Activated CD8-positive, alpha-beta memory T cell treated with anti-CD3 and anti-CD28 coated beads for 36 hours (primary cell): ENCODE data around the gene CGNL1. TPM values are rescaled to one million over a fixed set of nuclear protein-coding genes. Genes with fewer than 3 reads are reported as not detected.

ENCODE experiments used
- CTCF ChIA-PET: fragments of 350-600 bp; sonication (Branson Sonifier 250); formaldehyde crosslinking; loops from one replicate; lab custom pipeline; 2021; ENCODE audit warnings: antibody characterized with exemption; lab: Charles Lee
- POLR2A ChIA-PET: fragments of 350-600 bp; sonication (Branson Sonifier 250); formaldehyde crosslinking; loops from one replicate; lab custom pipeline; 2021; ENCODE audit warnings: antibody characterized with exemption; lab: Charles Lee
- total RNA-seq, 2 experiments: library from RNA; stranded (reverse); gene quantifications; one replicate each; pipeline ENCODE4 v1.2.3, GENCODE V29; 2021

The CGNL1 gene
- total RNA-seq = not detected

- CTCF ChIA-PET = no interaction called here
- POLR2A ChIA-PET = no interaction called here
Measured at GRCh38 chr15:57375827-57376695, at the start of gene CGNL1. Gene CGNL1 (plus strand): TSS chr15:57376505. CDS start chr15:57438000, 61,495 bp downstream.

GRCh38 chr15:57327985-57328471 lies 48.3 kb upstream of the CGNL1 start:
- POLR2A ChIA-PET = no interaction called here
- CTCF ChIA-PET = no interaction called here

- CTCF ChIA-PET = interaction anchor here (0.5 kb wide), 1 partner anchor 18 kb away, joined by 3 read pairs; no protein-coding TSS in a partner anchor
- POLR2A ChIA-PET = no interaction called here
Measured at GRCh38 chr15:57328479-57328878, 47.8 kb upstream of the CGNL1 start.

- POLR2A ChIA-PET = no interaction called here
- CTCF ChIA-PET = interaction anchor here (0.5 kb wide), 1 partner anchor 18 kb away, joined by 3 read pairs; no protein-coding TSS in a partner anchor
Measured at GRCh38 chr15:57328897-57329296, 47.4 kb upstream of the CGNL1 start.

GRCh38 chr15:57329582-57330367 lies 46.5 kb upstream of the CGNL1 start:
- ChIA-PET POLR2A (interaction anchor here (0.6 kb wide), 1 partner anchor 23 kb away, joined by 3 read pairs; no protein-coding TSS in a partner anchor), CTCF (no interaction called here)

- ChIA-PET POLR2A (no interaction called here), CTCF (no interaction called here)
Measured at GRCh38 chr15:57330619-57331340, 45.5 kb upstream of the CGNL1 start.

- ChIA-PET CTCF (interaction anchor here (0.7 kb wide), 1 partner anchor 195 kb away, joined by 3 read pairs; no protein-coding TSS in a partner anchor), POLR2A (no interaction called here)
Measured at GRCh38 chr15:57332326-57332725, 44.0 kb upstream of the CGNL1 start.

- CTCF ChIA-PET = no interaction called here
- POLR2A ChIA-PET = no interaction called here
Measured at GRCh38 chr15:57333487-57333886, 42.8 kb upstream of the CGNL1 start.

- ChIA-PET POLR2A (no interaction called here), CTCF (no interaction called here)
Measured at GRCh38 chr15:57334257-57334656, 42.0 kb upstream of the CGNL1 start.

GRCh38 chr15:57335293-57335715 lies 41.0 kb upstream of the CGNL1 start:
- CTCF ChIA-PET = no interaction called here

GRCh38 chr15:57335719-57336118 lies 40.6 kb upstream of the CGNL1 start:
- POLR2A ChIA-PET = no interaction called here
- CTCF ChIA-PET = no interaction called here

More at GRCh38 chr15:57335293-57335715, 41.0 kb upstream of the CGNL1 start:
- POLR2A ChIA-PET = no interaction called here

- CTCF ChIA-PET = interaction anchor here (0.7 kb wide), 1 partner anchor 109 kb away, joined by 4 read pairs; no protein-coding TSS in a partner anchor
- POLR2A ChIA-PET = no interaction called here
Measured at GRCh38 chr15:57337868-57338411, 38.4 kb upstream of the CGNL1 start.

GRCh38 chr15:57339321-57339720 lies 37.0 kb upstream of the CGNL1 start:
- POLR2A ChIA-PET = no interaction called here

GRCh38 chr15:57340682-57341259 lies 35.5 kb upstream of the CGNL1 start:
- ChIA-PET CTCF (interaction anchor here (1.0 to 3.7 kb wide), 7 partner anchors 12 to 205 kb away, joined by 3 to 23 read pairs (median 3); no protein-coding TSS in a partner anchor), POLR2A (no interaction called here)

More at GRCh38 chr15:57339321-57339720, 37.0 kb upstream of the CGNL1 start:
- CTCF ChIA-PET = interaction anchor here (0.7 to 3.7 kb wide), 4 partner anchors 18 to 250 kb away, joined by 3 to 23 read pairs (median 4); no protein-coding TSS in a partner anchor

- ChIA-PET POLR2A (no interaction called here), CTCF (interaction anchor here (1.2 kb wide), 1 partner anchor 185 kb away, joined by 4 read pairs; no protein-coding TSS in a partner anchor)
Measured at GRCh38 chr15:57343048-57343447, 33.3 kb upstream of the CGNL1 start.

GRCh38 chr15:57343498-57343897 lies 32.8 kb upstream of the CGNL1 start:
- CTCF ChIA-PET = interaction anchor here (0.9 to 1.2 kb wide), 2 partner anchors 162 to 184 kb away, joined by 3 to 4 read pairs; no protein-coding TSS in a partner anchor
- POLR2A ChIA-PET = no interaction called here

- ChIA-PET CTCF (interaction anchor here (0.9 to 1.2 kb wide), 2 partner anchors 162 to 183 kb away, joined by 3 to 4 read pairs; no protein-coding TSS in a partner anchor), POLR2A (no interaction called here)
Measured at GRCh38 chr15:57344282-57344681, 32.0 kb upstream of the CGNL1 start.

- ChIA-PET POLR2A (no interaction called here), CTCF (interaction anchor here (1.0 kb wide), 1 partner anchor 182 kb away, joined by 3 read pairs; no protein-coding TSS in a partner anchor)
Measured at GRCh38 chr15:57345584-57345983, 30.7 kb upstream of the CGNL1 start.
